Osteocyte (in vitro differentiated cells): ENCODE data around the gene SART3. TPM values are rescaled to one million over a fixed set of nuclear protein-coding genes. Genes with fewer than 3 reads are reported as not detected.

Experiments
- DNase-seq: peaks from one replicate; pipeline ENCODE4 v3.0.0; 2021; ENCODE audit warnings: mixed read lengths; ENCODE audit not compliant: unreplicated experiment; ENCODE audit errors: extremely low spot score
- H3K27ac Mint-ChIP-seq: one replicate; pipeline ENCODE4 v1.8.0; 2021; ENCODE audit warnings: mild to moderate bottlenecking, mixed read lengths; ENCODE audit not compliant: unreplicated experiment
- H3K27me3 Mint-ChIP-seq: one replicate; pipeline ENCODE4 v1.8.0; 2021; ENCODE audit warnings: mixed read lengths; ENCODE audit not compliant: unreplicated experiment
- H3K36me3 Mint-ChIP-seq: one replicate; pipeline ENCODE4 v1.8.0; 2021; ENCODE audit warnings: mixed read lengths; ENCODE audit not compliant: unreplicated experiment
- H3K4me1 Mint-ChIP-seq: one replicate; pipeline ENCODE4 v1.8.0; 2021; ENCODE audit warnings: mixed read lengths; ENCODE audit not compliant: unreplicated experiment
- H3K4me3 Mint-ChIP-seq: one replicate; pipeline ENCODE4 v1.8.0; 2021; ENCODE audit warnings: mild to moderate bottlenecking, moderate library complexity, mixed read lengths; ENCODE audit not compliant: unreplicated experiment
- H3K9me3 Mint-ChIP-seq: one replicate; pipeline ENCODE4 v1.8.0; 2021; ENCODE audit warnings: mixed read lengths; ENCODE audit not compliant: unreplicated experiment
- total RNA-seq: library from RNA; stranded (reverse); gene quantifications from 2 replicates; pipeline ENCODE4 v1.2.1, GENCODE V29; 2021
- TF ChIP-seq, protein P1 (sequence below): fragments of 200-600 bp; sonication (generic); IDR thresholded peaks from 2 replicates; pipeline ENCODE4 v1.5.0; 2021; ENCODE audit warnings: antibody characterized with exemption, mild to moderate bottlenecking, moderate library complexity

SART3 gene
- total RNA-seq, 1 donor from 2014 or later = 47.2 TPM

DNA sequence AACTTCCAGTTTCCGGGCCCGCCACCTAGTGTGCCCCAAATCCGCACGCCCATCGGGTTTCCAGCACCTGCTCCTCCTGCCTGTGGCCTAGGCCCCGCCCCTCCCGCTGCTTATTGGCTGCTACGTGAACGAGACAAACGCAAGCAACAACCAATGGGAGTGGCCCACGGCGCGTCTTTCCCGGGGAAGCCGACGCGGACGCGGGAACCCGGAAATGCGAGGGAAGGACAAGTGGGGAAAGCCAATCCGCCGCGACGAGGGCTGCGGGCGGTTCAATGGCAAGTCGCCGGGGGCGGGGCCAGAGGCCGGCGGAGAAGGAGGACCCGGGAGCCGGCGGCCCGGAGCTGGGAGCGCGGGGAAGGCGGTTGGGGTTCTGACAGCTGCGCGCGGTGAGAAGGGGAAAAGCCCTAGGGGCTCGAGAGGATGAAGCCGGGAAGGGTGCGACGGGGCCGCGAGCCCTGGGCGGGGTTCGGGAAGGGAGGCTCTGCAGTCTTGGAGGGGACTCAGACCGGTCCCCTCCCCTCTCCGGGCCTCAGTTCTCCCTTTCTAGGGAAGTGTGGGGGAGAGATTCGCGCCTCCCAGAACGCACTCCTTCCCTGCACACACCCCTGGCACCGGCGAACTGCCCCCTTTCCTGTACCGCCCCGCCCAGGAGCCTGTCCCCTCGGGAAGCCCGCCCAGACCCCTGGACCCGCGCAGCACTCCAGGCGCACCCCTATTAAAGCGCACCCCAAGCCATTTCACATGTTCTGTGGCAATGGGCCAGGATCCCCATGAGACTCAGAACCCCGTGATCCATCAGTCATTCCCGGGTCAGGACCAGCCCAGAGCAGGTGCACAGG, 45.8 kb downstream of the SART3 start, which contains the start of gene FICD:
Gene FICD, plus strand, starts transcription at position 305 of the 842 bp plus-strand sequence. CDS start 1,696 bp downstream, outside the sequence.
- H3K27me3 Mint-ChIP-seq = no peaks in the 10 kb centered on the region
- peak; percentile 99 for DNase-seq
- H3K4me3 Mint-ChIP-seq = peak within 1 kb of the TSS; percentile 92
- no peaks in the 10 kb centered on the region for H3K9me3 Mint-ChIP-seq
- peaks cover 6% of the 10 kb centered on the region for H3K36me3 Mint-ChIP-seq
- peak within 1 kb of the TSS; percentile 84 for H3K27ac Mint-ChIP-seq
- TF ChIP-seq, protein P1, sequence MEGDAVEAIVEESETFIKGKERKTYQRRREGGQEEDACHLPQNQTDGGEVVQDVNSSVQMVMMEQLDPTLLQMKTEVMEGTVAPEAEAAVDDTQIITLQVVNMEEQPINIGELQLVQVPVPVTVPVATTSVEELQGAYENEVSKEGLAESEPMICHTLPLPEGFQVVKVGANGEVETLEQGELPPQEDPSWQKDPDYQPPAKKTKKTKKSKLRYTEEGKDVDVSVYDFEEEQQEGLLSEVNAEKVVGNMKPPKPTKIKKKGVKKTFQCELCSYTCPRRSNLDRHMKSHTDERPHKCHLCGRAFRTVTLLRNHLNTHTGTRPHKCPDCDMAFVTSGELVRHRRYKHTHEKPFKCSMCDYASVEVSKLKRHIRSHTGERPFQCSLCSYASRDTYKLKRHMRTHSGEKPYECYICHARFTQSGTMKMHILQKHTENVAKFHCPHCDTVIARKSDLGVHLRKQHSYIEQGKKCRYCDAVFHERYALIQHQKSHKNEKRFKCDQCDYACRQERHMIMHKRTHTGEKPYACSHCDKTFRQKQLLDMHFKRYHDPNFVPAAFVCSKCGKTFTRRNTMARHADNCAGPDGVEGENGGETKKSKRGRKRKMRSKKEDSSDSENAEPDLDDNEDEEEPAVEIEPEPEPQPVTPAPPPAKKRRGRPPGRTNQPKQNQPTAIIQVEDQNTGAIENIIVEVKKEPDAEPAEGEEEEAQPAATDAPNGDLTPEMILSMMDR = peak; percentile 6
- H3K4me1 Mint-ChIP-seq = peaks cover 21% of the 10 kb centered on the region

DNA sequence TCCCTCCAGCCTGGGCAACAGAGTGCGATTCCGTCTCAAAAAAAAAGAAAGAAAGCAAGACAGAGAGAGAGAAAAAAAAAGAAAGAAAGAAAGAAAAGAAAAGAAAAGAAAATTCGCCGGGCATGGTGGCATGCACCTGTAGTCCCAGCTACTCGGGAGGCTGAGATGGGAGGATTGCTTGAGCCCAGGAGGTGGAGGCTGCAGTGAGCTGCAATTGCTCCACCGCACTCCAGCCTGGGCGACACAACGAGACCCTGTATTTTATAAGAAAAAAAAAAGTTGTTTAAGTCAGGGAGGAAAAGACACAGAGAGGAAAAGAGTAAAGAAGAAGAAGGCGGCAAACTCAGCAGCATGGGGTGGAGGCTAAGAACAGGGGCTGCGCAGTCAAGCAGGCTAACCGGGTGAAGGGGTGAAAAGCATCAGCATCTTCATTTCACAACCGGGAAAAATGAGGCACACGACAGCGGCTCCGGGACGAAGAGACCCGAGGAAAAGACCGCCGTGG, 46.5 kb downstream of the SART3 start:
- no peak for DNase-seq
- peaks cover 6% of the 10 kb centered on the region for H3K36me3 Mint-ChIP-seq
- H3K4me3 Mint-ChIP-seq = peak overlapping the region; percentile 92
- TF ChIP-seq, protein P1 = no peak
- H3K27me3 Mint-ChIP-seq = no peaks in the 10 kb centered on the region
- no peak overlapping the region for H3K27ac Mint-ChIP-seq
- no peaks in the 10 kb centered on the region for H3K9me3 Mint-ChIP-seq
- peaks cover 21% of the 10 kb centered on the region for H3K4me1 Mint-ChIP-seq

DNA sequence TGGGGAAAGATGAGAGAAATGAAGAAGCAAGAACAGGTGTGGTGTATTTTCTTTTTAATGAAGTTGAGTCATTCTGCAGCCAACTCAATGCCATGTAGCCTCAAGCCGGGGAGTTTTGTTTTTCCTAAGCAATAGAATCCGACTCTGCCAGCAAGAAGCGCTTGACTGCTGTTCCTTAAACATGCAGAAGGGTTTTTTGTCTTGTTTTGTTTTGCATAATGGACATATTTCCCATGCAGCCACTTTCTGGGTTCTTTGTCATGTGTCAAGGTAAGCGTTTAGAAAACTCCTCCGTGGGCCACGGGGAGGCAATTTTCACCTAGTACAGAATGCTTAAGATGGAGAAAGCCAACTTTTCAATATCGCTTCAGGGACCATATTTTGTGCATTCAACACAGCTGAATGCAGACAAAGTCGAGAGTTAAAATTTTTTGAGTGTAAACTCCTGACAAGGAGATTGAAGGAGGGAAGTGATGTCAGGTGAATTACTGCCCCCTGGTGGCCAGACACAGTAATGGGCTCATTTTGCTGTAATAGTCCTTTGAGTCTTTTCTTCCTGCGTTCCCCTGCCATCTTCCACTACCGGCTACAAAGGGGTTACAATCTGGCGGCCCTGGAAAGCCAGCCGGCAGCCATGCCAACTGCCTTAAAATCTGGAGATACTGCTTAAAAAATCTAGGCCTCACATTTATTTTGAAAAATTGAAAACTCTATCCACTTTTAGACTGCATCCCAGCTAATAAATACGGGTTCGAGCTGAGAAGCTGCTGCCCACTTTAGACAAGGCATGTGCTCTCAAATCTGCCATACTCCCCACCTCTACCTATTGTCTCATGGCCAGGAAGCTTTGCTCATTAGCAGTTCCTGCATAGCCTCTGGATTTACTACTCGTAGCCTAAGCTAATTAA, 49.1 kb downstream of the SART3 start:
- DNase-seq = peak; percentile 90
- no peaks in the 10 kb centered on the region for H3K36me3 Mint-ChIP-seq
- H3K9me3 Mint-ChIP-seq = no peaks in the 10 kb centered on the region
- H3K27me3 Mint-ChIP-seq = peaks cover 6% of the 10 kb centered on the region
- H3K27ac Mint-ChIP-seq = peak overlapping the region; percentile 42
- peaks cover 20% of the 10 kb centered on the region for H3K4me1 Mint-ChIP-seq
- peak overlapping the region; percentile 58 for H3K4me3 Mint-ChIP-seq
- TF ChIP-seq, protein P1 = peak; percentile 88

GRCh38 chr12:108510836-108511235, 50.1 kb downstream of the SART3 start:
- peaks cover 6% of the 10 kb centered on the region for H3K27me3 Mint-ChIP-seq
- TF ChIP-seq, protein P1 = no peak
- H3K27ac Mint-ChIP-seq = no peak overlapping the region
- no peak for DNase-seq
- no peaks in the 10 kb centered on the region for H3K9me3 Mint-ChIP-seq
- H3K4me3 Mint-ChIP-seq = no peak overlapping the region
- peaks cover 13% of the 10 kb centered on the region for H3K4me1 Mint-ChIP-seq
- H3K36me3 Mint-ChIP-seq = no peaks in the 10 kb centered on the region
